HG02943 (cell line): ENCODE measurements around the gene SERP2.

Source experiments
- ATAC-seq: cut with Tn5 transposase; IDR thresholded peaks from one replicate; pipeline ENCODE4 v1.9.1; 2021; ENCODE audit warnings: mild to moderate bottlenecking, low read depth, moderate library complexity; ENCODE audit not compliant: unreplicated experiment

Gene SERP2

GRCh38 chr13:44385847-44386246 is 12.2 kb downstream of the SERP2 start:
- ATAC-seq, result no peak

- no peak for ATAC-seq
Observed at GRCh38 chr13:44386913-44387556, 13.4 kb downstream of the SERP2 start.

- ATAC-seq, result no peak
Observed at GRCh38 chr13:44388427-44389059, 14.9 kb downstream of the SERP2 start.

- no peak for ATAC-seq
Observed at GRCh38 chr13:44389060-44389666, 15.5 kb downstream of the SERP2 start.

GRCh38 chr13:44389876-44390275 is 16.3 kb downstream of the SERP2 start:
- ATAC-seq, result no peak

GRCh38 chr13:44393391-44393790 is 19.8 kb downstream of the SERP2 start:
- ATAC-seq, result no peak

DNA sequence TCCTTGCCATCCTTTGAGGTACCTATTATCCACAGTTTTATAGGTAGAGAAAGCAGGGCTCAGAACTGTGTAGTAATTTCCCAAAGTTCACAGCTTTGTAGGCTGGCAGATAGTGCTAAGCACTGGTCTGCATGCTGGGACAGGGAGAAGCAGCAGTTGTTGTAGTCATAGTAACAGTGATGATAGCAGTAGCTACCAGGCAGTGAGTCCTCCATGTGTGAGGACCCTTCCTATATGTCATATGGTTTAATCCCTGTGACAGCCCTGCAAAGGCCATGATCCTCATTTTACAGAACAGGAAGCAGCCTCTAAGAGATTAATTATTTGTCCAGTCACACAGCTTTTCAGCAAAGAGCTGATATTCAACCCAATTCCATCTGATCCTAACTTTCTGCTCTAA is 21.0 kb downstream of the SERP2 start:
- no peak for ATAC-seq

- no peak for ATAC-seq
Observed at GRCh38 chr13:44395976-44396694, 22.5 kb downstream of the SERP2 start.

DNA sequence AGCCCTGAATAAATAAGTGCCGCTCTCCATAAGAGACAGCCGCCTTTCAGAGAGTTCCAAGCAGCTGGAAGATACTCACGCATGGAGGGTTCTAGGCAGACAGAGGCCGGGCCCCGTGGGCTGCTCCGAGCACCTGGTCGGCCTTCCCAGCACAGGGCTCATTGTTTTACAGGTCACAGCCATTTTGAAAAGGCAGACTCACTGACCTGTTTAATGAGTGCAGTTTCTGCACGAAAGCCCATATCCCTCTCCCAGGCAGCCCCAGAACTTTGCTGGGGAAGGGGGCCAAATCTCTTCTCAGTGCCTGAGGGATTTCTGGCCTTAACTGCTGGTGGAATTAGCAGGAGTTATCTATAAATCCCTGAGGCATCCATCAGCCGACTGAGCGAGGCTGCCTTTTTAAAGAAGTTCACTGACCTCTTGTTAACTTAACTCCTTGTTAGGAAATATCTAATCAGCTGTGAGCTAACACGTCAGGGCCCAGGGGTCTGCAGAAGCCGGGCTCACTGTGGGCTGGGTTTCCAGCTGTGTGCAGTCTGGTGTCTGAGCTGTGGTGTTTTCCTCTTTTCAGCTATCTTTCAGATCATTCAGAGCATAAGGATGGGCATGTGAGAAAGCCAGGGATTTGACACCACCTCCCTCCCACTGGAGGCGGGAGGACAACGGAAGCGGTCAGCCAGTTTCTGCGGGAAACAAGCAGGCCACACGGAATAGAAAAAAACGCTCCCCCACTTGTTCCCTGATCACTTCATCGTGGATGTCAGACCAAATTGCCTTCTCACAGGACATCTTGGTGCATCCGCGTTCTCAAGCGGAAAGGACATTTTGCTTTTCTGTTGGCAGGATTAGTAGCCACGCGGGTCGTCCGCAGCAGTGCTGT is 23.3 kb downstream of the SERP2 start:
- ATAC-seq, result no peak

DNA sequence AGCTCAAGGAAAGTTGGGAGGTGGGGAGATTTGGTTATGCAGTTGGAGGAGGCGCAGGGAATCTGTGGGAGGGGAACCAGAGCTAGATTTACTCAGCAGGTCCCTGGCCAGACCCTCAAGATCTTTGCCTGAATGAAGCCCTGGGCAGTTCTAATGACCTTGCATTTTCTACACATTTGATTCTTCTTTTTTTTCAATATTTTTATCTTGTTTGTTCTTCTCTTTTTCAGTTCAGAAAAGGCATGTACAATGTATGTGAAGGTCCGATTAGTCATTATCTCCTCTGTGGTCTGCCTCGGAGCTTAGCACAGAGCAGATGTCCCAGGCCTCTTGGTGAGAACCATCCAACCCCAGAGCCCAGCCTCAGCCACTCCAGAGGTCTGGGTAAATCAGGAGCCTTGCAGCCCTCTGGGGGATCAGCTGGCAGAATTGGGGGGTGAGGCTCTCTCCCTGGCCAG is 24.2 kb downstream of the SERP2 start:
- no peak for ATAC-seq

DNA sequence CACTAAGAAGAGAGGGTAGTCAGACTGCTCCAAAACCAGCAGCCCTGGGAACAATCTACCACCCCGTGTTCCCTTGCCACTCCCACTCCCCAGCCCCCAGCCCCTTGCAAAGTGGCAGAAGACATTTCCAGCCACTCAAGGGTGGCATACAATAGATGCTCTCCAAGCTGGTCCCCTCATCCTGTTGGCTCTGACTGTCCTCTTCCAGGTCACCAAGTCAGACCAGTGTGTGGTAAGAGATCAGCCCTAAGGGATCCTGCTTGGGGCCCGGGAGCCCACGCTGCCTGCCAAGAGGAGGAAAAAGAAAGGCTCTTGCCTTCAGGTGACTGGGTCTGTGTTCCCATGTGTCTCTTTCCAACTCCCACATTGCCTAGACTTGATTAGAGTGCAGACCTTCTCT is 25.0 kb downstream of the SERP2 start:
- ATAC-seq, result no peak

GRCh38 chr13:44399074-44399473 is 25.4 kb downstream of the SERP2 start:
- no peak for ATAC-seq

DNA sequence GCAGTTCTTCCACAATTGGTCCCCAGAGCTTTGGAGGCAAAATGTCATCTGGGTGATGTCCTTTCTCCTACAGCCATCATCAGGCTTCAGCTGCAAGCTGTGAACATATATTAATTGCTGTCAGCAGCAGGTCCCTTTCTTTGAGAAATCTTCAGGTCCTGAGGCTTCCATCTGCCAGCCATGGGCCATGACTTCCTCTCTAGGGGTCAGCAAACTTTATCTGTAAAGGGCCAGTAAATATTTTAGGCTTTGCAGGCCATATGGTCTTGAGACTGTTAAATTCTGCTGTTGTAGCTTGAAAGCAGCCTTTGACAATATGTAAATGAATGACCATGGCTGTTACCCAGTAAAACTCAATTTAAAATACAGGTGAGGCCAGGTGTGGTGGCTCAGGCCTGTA is 27.1 kb downstream of the SERP2 start:
- no peak for ATAC-seq

DNA sequence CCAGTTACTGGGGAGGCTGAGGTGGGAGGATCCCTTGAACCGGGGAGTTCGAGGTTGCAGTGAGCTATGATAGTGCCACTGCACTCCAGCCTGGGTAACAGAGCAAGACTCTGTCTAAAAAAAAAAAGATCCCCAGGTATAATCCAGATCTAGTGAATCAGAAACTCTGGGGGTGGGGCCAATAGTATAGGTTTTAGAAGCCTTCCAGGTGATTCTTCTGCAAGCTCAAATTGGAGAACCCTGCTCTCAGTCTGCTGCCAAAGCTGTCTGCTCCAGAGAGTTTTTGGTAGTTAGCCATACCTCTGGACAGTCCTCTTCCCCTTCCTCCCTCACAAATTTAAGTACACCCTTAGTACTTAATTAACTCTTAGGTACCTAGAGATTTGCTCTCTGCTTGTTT is 28.0 kb downstream of the SERP2 start:
- no peak for ATAC-seq

GRCh38 chr13:44402899-44403445 is 29.3 kb downstream of the SERP2 start:
- ATAC-seq, result no peak

- ATAC-seq, result no peak
Observed at GRCh38 chr13:44403461-44404056, 29.9 kb downstream of the SERP2 start.

- no peak for ATAC-seq
Observed at GRCh38 chr13:44404261-44405132, 30.9 kb downstream of the SERP2 start.

- ATAC-seq, result no peak
Observed at GRCh38 chr13:44406617-44407016, 33.0 kb downstream of the SERP2 start.

DNA sequence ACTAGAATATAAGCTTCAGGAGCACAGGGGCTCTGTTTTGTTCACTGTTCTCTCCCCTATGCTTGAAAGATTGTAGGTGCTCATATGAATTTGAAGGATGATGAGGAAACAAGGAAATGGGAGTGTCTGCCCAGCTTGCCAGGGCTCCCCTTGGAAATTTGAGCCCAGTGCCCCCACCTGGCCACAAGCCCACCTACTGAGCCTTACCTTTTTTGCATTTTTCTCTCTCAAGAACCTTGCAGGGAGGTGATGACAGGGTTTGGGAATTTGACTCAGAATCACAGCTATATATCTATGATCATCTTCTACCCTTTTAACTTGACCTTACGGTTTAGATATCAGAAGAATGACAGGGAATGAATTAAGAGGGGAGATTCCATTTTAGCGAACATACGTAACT is 33.8 kb downstream of the SERP2 start:
- no peak for ATAC-seq
